GM21723 (cell line): Measurements from ENCODE around the gene SLC6A13.

Experiments
- ATAC-seq: cut with Tn5 transposase; IDR thresholded peaks from one replicate; pipeline ENCODE4 v1.9.1; 2021; ENCODE audit warnings: mild to moderate bottlenecking, moderate library complexity; ENCODE audit not compliant: unreplicated experiment

Gene SLC6A13

GRCh38 chr12:180445-180844, 82.2 kb downstream of the SLC6A13 start:
- no peak for ATAC-seq

- ATAC-seq = no peak
Observed at GRCh38 chr12:179885-180284, 82.8 kb downstream of the SLC6A13 start.

- ATAC-seq = no peak
Observed at GRCh38 chr12:179131-179884, 83.3 kb downstream of the SLC6A13 start.

GRCh38 chr12:178829-179109, 83.9 kb downstream of the SLC6A13 start:
- no peak for ATAC-seq

GRCh38 chr12:177980-178828, 84.4 kb downstream of the SLC6A13 start:
- no peak for ATAC-seq

GRCh38 chr12:177336-177979, 85.2 kb downstream of the SLC6A13 start:
- ATAC-seq = no peak

- ATAC-seq = no peak
Observed at GRCh38 chr12:176321-177181, 86.1 kb downstream of the SLC6A13 start.

- ATAC-seq = no peak
Observed at GRCh38 chr12:175759-176158, 86.9 kb downstream of the SLC6A13 start.

GRCh38 chr12:175250-175649, 87.4 kb downstream of the SLC6A13 start:
- no peak for ATAC-seq

GRCh38 chr12:174596-174995, 88.0 kb downstream of the SLC6A13 start:
- ATAC-seq = no peak

- ATAC-seq = no peak
Observed at GRCh38 chr12:174124-174523, 88.5 kb downstream of the SLC6A13 start.

- no peak for ATAC-seq
Observed at GRCh38 chr12:172732-173161, 89.9 kb downstream of the SLC6A13 start.

- ATAC-seq = no peak
Observed at GRCh38 chr12:171743-172676, 90.6 kb downstream of the SLC6A13 start.

- ATAC-seq = no peak
Observed at GRCh38 chr12:171276-171675, 91.4 kb downstream of the SLC6A13 start.
